GM21529 (cell line): ENCODE measurements around the gene MYO7B.
"Not testable (repeated sequence)": the region's sequence is repeated elsewhere in the genome, so short reads cannot be mapped to it uniquely, and the experiment has no call there.

Source experiments
- ATAC-seq: cut with Tn5 transposase; IDR thresholded peaks from one replicate; pipeline ENCODE4 v1.9.1; 2021; ENCODE audit not compliant: unreplicated experiment

The MYO7B gene

GRCh38 chr2:127523269-127523939 is 12.1 kb upstream of the MYO7B start:
- ATAC-seq = no peak

GRCh38 chr2:127524198-127524834 is 11.2 kb upstream of the MYO7B start:
- not testable (repeated sequence) for ATAC-seq

- no peak for ATAC-seq
Observed at GRCh38 chr2:127525691-127526131, 9.8 kb upstream of the MYO7B start.

- ATAC-seq = peak; percentile 88
Observed at GRCh38 chr2:127526132-127527000, 9.1 kb upstream of the MYO7B start, which contains the start of gene IWS1. TSS of gene IWS1 (minus strand) at chr2:127526489. CDS start at chr2:127526208, 281 bp downstream.

GRCh38 chr2:127527001-127527804 is 8.3 kb upstream of the MYO7B start:
- peak; percentile 8 for ATAC-seq

- no peak for ATAC-seq
Observed at GRCh38 chr2:127528487-127528886, 7.0 kb upstream of the MYO7B start.

- ATAC-seq = not testable (repeated sequence)
Observed at GRCh38 chr2:127529416-127529815, 6.1 kb upstream of the MYO7B start.

- ATAC-seq = no peak
Observed at GRCh38 chr2:127530245-127531140, 5.0 kb upstream of the MYO7B start.

- ATAC-seq = no peak
Observed at GRCh38 chr2:127531221-127531648, 4.2 kb upstream of the MYO7B start.

GRCh38 chr2:127532296-127532695 is 3.2 kb upstream of the MYO7B start:
- ATAC-seq = no peak

GRCh38 chr2:127535918-127536317 is 435 bp downstream of the MYO7B start:
- no peak for ATAC-seq

GRCh38 chr2:127536707-127537541 is 1.4 kb downstream of the MYO7B start:
- no peak for ATAC-seq

- ATAC-seq = no peak
Observed at GRCh38 chr2:127537644-127538043, 2.2 kb downstream of the MYO7B start.

GRCh38 chr2:127541809-127542208 is 6.3 kb downstream of the MYO7B start:
- no peak for ATAC-seq

- ATAC-seq = no peak
Observed at GRCh38 chr2:127542231-127542630, 6.7 kb downstream of the MYO7B start.

GRCh38 chr2:127543013-127543501 is 7.6 kb downstream of the MYO7B start:
- not testable (repeated sequence) for ATAC-seq

GRCh38 chr2:127545189-127545588 is 9.7 kb downstream of the MYO7B start:
- no peak for ATAC-seq

- no peak for ATAC-seq
Observed at GRCh38 chr2:127545796-127546195, 10.3 kb downstream of the MYO7B start.

GRCh38 chr2:127546797-127547196 is 11.3 kb downstream of the MYO7B start:
- ATAC-seq = no peak
